Stimulated activated CD4-positive, alpha-beta T cell treated with anti-CD3 and anti-CD28 coated beads, Interleukin-4, amount 100 ng/mL, for 24 hours (primary cell): ENCODE results near the gene MB21D2.
A peak's percentile ranks its signal among the peaks of the same experiment; 100 is the strongest.

Experiments used
- DNase-seq: peaks from one replicate; pipeline ENCODE4 v3.0.0-alpha.2; 2020

Gene MB21D2

DNA sequence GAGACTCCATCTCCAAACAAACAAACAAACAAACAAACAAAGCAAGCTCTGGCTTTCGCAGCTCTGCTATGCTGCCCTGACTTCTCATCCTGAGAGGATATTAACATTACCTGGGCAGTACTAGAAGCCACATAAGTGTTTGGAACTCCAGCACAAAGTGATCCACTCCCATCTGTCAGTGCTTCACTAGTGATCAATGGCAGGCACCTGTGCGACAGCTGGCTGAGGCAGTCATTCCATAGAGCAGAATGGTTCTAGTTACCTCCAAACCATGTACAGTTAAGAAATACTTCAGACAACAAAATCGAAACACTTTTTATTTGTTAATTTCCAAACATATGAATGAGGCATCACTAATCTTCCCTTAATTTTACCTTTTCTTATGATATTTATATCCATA, 2.8 kb upstream of the MB21D2 start:
- no peak for DNase-seq

DNA sequence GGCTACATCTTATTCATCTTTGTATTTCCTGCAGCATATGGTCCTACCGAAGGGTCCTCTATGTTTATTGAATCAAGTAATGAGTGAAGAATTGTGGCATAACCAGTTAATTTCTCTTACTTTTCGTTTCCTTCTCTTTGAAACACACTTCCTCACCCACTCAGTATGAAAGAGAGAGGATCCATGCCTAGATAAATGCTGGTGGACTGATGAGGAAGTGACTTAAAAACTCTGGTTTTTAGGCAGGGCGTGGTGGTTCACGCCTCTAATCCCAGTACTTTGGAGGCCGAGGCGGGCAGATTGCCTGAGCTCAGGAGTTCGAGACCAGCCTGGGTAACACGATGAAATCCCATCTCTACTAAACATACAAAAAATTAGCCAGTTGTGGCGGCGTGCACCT, 2.2 kb upstream of the MB21D2 start:
- DNase-seq: no peak

DNA sequence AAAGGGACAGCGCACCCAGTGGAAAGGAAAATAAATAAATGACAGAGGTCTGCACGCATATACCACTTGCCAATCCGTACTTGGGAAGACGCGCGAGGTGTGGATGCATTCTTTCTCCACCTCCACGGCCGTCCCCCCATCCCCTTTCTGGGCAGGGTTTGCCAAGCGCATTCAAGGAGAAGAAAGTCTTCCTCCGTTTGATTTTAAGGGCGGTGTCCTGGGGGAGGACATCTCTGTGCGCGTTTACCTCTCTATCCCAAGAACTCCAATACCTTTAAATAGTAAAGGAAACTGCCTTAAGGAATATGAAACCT, 576 bp upstream of the MB21D2 start:
- DNase-seq: no peak

DNA sequence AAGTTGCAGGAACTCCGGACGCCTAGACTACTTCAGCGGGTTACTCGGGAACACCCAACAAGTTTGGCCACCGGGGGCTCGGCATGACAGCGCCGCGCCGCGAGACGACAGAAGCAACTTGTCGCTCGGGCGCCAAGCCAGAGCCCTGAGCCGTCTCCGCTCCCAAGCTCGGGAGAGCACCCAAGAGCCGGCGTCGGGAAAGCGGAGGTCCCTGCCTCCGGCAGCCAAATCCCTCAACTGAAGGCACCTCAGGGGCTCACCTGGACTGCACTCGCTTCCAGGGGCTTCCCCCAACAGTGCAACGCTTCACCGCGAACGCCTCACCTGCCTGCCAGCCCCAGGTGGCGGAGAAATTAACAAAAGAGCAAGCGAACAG, 640 bp downstream of the MB21D2 start:
- peak; percentile 36 for DNase-seq

DNA sequence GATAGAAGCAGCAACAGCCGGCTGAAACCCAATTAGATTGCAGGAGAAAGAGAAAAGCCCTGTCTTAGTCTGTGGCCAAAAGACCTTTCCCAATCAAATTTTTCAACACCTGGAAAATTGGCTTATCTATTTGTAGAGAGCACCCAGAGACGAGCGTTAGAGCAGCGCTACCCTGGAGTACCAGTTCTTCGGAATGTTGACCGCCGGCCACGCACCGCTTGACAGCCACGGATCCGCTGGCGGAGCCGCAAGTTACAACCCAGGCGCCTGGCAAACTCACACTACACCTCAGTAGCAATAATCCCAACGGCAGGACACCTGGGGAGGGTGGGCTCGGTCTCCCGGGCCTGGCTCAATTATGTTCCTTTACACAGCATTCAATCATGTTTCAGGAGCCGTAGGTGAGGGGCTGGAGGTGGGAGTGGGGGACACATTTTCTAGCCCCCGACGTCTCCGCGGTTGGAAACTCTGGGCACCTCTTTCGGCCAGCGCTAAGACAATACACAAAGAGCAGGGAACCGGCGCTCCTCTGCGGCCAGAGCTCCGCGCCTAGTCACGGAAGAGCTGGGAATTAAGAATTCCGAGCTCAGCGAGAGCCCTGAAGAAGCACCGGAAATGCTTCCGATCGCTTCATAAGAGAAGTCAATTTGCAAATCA, 1.2 kb downstream of the MB21D2 start:
- DNase-seq: no peak

DNA sequence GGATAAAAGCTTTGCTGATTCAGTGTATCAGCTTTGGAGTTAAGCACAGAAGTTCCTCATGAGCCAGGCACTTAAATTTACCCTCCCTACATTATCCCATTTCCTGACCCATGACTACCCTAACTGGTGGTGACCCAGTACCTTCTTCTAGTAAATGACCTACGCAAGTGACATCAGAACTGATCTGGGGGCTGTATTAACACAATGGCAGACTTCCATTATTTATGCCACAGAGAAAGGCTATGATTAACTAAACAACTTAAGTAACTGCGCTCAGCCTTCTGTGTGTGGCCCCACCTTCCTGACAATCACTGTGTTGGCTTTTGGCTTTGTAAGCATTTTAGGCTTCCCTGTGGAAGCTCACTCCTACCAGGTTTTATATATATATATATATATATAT, 1.9 kb downstream of the MB21D2 start:
- no peak for DNase-seq

DNA sequence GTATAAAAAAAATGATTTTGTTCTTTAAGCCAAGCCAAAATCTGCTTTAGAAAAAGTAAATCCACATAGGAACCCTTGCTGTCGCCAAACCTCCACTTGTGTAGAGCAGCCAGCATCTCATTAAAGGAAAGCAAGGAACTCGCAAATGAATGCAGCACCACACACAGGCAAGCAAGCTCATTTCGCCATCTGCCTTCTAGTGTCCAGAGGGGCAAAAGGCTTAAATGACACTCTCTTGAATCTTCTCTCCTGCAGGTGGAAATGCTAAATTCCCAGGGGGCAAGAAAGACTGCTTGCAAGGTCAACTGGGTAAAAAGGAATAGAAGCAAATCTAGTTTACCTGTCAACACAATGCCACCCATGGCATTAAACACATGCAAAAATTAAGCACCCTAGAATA, 2.4 kb downstream of the MB21D2 start:
- no peak for DNase-seq

DNA sequence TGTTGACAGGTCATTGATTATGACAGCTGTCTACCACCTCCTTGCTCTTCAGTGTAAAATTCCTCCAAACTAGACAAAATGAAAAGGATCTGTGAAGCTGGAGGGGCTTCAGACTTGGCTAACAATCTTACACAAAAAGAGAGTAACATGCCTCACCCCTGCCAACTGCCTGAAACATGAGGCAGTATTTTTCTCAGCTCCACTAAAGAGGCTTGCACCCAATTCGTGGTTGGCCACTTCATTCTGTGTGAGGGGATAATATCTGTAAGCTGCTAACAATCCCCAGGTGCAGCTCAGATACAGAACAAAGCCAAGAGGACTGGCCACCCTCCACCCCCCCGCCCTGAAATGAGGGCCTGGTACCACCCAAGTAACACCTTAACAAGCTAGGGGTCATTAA, 2.8 kb downstream of the MB21D2 start:
- no peak for DNase-seq

DNA sequence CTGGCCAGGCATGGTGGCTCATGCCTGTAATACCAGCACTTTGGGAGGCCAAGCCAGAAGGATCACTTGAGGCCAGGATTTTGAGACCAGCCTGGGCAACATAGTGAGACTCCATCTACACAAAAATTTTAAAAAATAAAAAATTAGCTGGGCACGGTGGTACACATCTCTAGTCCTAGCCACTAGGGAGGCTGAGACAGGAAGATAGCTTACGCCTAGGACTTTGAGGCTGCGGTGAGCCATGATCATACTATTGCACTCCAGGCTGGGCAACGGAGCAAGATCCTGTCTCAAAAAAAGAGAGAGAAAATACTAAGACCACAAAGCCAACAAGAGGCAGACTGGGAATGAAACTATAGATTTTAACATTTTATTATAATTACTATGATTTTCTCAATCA, 4.1 kb downstream of the MB21D2 start:
- DNase-seq: no peak

DNA sequence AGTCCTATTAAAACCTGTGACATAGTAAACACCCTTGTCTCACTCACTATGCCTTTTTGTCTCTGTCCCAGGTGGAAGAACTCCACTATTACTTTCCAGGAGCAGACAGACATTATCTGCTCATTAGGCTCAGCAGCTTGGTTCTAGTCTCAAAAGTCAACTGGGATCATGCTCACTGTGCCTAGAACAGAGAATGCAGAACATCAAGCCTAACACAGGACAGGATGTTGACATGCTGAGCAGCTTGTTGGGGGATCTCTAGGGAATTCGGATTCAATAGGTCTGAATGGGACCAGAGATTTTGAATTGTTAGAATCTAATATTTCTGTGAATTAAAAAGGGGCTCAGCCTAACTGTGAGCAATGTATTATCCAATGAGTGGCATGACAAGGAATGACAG, 6.4 kb downstream of the MB21D2 start:
- DNase-seq: no peak

DNA sequence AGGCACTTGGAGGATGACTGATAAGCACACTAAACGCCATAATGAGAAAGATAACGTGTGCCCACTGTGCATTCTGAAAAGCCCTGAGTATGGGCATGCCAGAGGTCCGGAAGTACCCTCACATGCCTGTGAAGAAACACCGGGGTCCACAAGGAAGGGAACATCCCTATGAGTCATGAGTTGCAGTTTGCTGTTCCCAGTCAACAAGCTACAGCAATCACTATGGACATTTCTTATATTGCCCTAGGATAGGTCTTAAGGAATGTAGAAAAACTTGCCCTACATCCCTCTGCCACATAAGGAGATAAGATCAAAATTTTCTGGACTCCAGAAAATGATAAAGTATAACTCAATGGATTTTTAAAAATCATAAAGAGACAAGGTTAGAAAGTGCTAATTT, 9.9 kb downstream of the MB21D2 start:
- DNase-seq: no peak

DNA sequence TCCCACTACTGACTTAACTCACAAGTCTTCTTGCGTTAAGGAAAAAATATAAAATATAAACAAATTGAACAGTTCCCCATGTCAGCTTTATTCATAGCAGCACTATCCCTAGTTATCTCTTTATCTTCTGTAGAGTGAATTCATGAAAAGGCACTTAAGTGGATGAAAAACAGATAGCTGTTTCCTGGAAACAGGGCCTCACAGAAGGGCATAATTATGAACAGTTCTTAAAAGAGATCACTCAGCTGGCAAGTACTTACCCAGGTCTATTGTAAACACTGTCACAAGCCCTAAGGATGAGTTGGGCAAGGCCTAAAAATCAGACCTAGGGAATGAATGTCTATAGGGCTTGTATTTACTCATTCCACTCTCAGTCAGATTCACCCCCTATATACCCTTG, 10.7 kb downstream of the MB21D2 start:
- no peak for DNase-seq

DNA sequence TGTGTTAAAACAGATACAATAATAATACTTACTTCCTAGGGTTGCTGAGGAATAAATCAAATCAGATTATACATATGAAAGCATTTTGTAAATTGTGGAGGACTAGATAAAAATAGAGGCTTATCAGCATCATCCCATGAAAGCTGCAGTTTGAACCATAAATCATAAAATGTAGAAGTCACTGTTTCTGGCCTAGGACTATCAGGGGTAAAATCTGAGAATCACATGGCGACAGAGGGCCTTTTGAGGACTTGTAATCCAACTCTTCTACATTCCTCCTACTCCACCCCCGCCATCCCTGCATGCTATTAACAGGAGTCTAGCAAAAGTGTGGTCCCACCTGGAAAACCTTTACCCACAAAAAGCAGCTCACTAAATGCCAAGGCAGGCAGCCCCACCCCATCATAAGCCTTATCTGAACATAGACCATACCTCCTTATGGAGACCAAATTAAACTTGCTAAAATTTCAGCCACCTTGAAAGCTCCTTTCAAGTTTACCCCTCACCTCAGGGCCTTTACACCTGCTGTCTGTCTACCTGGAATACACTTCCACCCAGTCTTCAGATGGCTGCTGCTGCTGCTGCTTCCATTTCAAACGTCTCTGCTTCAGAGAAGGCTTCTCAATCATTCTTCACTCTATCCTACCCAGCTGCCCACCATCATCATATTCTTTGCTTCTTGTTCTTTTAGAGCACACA, 11.5 kb downstream of the MB21D2 start:
- no peak for DNase-seq

DNA sequence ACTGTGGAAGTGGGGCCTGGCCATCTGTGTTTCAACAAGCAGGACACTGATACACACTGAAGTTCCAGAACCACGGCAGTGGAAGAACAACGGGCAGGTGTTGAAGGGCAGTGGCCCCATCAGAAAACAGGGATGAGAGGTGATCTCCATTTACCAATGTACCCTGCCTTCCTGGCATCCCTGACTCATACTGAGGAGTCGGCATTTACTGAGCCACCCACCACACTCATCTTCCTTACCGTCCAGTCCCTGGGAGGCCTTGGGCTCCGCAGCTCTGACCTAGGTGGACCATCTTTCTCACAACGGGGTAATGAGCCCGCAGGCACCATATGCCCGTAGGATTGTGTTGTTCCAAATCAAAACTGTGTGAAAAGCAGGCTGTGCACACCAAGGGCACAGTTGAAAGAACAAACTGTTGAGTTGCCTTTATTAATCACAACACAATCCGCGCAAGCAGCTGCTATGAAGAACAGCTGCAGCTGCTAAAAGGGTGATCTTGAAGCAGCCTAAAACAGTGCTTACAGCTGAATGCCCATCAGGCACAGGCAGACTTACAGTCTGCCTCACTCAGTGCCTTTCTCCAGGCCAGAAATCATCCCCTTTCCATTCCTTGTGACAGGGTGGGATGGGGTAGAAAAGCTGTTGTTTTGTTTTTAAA, 12.9 kb downstream of the MB21D2 start:
- no peak for DNase-seq

DNA sequence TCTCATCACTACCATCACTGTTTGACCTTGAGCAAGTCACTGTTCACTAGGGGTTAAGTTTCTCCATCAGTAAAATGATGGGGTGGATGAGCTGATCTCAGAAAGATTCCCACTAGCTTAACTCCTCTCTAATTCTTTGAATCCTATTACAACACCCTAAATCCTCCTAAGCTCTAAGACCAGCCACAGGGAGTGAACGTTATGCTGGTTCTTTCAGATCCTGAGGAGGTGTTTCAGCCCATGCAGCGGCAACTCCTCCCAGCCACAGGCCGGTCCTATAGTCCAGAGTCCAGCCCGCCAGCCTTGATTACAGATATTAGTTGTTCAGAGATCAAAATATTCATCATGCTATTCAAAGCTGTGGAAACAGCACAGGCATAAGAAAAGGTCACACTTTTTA, 15.1 kb downstream of the MB21D2 start:
- no peak for DNase-seq

DNA sequence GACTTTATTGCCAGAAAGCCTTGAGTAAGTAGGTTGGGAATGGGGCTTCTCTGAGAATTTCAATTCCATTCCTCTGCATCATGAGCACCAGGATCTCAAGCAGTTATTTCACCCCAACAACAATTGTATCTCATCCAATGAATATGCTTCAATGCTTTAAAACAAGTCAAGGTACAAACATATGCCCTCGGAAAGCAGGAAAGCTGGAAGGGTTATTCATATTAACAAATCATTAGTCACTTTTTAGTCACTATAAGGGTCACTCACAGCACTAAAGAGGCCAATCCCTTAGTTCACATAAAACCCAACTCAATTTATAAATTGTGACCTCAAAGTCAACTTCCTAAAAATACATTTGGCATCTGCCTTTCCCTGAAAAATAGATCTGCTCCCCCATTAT, 16.2 kb downstream of the MB21D2 start:
- DNase-seq: no peak

DNA sequence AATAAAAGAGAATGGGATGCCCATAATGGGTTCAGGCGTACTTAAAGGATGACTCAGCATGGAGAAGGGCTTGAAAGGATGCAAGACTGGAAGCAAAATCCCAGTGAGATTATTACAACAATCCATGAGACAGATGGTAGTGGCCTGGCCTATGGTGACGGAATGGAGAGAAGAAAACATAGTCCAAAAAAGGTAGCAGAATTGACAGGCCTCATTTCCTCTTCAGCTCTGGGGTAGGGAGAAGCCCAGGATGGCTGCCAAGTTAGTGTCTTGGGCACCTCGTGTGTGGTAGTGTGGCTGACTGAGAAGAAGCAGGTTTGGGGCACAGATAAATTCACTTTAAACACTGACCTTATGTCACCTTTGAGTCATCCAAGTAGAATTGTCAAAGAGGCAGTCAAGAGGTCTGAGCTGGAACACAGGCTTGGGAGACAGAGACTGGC, 18.1 kb downstream of the MB21D2 start:
- no peak for DNase-seq

DNA sequence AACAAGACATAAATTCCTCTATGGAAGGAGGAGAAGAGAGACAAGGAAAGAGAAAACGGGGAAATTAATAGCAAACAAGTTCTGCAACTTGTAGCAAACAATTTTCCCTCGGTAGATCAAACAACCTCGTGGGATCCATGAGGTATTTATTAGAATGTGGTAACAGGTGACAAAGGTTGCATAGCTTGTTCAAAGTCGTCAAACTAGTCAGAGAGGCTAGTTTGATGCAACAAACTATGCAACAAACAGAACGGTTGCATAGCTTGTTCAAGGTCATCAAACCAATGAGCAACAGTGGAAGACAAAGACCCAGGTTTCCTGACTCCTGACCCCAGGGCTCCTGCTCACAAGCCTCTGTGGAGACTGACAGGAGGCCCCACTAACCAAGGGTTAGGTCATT, 20.7 kb downstream of the MB21D2 start:
- no peak for DNase-seq

DNA sequence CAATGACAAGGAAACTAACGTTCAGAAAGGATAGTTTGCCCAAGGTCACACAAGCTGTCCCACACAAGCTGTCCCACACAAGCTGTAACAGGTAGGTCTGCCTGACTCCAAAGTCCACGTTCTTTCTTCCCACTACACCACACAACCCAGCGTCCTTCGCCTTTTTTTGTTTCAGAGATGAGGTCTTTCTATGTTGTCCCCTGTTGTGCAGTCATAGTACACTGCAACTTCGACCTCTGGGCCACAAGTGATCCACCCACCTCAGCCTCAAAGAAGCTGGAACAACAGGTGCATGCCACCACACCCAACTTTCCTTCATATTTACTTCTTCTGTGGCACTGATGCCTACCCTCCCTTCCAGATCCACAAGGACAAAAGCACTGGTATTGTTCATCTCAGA, 21.4 kb downstream of the MB21D2 start:
- no peak for DNase-seq

DNA sequence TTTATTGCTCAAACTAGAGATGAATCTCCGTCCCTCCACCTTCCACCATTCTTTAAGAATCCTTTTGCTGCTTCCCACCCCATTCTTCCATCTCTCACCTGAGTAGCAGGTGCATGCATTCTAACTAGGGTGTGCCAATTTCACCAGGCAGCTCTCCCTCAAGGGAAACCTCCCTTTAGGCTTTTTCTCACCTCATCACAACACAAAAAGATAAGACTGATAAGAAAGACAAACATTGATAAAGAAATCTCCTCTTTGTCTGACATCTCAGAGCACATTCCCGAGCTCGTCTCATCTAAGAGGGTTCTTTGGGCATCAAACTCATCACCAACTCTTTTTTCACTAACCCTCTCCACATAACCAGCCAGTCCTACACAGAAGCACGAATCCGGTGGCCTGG, 23.0 kb downstream of the MB21D2 start:
- DNase-seq: no peak

DNA sequence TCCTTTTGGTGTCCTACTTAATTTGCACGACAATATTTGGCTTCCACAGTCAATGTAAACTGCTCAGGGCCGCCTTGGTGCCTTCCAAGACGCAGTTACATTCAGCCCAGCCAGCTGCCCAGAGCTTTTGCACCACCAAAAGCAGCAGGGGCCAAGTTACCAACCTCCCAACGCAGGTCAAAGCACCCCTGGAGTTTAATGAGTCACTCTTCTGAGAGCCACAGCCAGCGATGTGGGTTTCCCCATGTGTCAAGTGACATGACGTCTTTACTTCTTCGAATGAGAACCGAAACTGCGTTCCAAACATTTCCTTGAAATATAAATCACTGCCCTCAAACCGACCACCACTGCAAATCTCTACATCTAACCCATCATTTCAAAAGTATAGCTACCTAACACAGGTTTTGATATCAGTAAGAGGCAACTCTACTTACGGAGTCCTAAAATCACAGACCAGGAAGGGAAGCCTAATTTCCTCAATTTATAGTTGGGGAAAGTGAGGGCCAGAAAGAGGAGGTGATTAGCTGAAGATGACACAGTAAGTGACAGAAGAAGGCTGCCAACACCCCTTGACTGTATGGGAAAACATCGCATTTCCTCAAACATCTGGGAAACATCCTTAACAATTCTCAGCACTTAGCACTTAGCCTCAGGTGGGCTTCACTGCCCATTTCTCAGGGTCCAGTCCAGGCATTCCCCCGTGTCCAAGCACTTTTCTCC, 24.5 kb downstream of the MB21D2 start:
- DNase-seq: peak; percentile 71

DNA sequence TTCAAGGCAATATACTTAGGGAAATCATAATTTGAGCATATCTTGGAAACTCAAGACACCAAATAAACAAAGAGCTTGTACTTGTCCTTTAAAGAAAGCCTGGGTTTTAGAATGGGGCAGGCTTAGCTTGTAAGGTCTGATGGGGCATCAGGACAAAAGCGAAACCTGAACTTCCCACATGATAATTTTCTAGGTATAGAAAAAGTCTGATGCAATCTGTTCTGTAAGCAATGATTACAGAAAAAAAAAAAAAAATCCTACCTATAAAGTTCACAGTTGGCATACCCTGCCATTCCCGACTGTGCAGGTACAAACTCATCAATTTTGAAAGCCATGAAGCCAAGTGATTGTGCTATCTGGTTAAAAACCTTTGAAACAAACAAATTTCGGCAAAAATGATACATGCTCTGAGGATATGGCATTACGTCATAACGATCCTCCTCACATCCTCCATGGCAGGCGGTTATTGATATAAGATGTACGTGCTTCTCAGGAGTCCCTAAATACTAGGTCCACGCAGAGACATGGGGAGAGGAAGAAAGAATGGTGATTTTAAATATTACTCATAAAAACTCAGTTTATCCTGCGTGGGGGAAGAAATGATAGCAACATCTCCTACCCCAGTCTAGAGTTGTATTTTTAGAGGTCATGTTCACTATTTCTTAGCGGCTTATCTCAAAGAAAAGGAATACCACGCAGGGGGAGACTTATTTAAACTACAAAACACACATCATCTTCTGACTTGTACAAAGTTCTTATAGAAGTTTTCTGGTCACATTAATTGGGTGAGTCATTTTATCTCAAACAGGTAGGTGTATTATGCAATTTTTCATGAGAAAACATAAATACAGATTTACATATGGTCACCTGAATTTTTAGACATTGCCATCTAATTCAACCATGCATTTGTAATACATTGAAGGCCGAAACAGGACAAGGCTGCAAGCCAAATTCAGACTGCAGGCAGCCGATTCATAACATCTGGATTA, 27.0 kb downstream of the MB21D2 start:
- DNase-seq: no peak

DNA sequence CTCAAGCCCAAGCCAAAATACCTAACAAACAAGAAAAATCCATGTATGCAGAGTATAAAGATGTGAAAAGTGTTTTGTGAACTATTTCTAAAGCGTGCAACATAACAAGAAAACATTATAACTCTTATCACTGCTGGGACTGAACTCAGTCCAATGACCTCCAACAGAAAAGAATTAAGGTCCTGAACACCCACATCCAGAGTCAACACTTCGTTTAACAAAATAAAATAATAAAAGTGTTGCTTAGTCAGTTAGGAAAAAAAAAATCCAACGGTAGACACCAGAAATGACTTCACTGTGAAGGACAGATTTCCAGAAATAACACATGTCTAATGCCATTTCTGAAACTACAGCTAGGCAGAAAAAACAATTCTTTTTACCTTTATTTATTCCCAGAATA, 28.0 kb downstream of the MB21D2 start:
- DNase-seq: no peak
